GM23338 (cell line): Measurements from ENCODE around the gene CCDC170. TPM values are rescaled to one million over a fixed set of nuclear protein-coding genes. Genes with fewer than 3 reads are reported as not detected.

ENCODE experiments used
- ATAC-seq: fragments of 200-7000 bp; cut with Tn5 transposase; 3 replicates; pipeline ENCODE4 v1.9.1; 2020
- DNase-seq: peaks from one replicate; pipeline ENCODE4 v3.0.0-alpha.2; 2015; ENCODE audit warnings: low spot score
- H2AFZ ChIP-seq: fragments of 200-600 bp; sonication (generic); 2 replicates; pipeline ENCODE4 v1.8.0; 2016; ENCODE audit warnings: antibody characterized with exemption, mild to moderate bottlenecking, moderate library complexity
- H3F3A ChIP-seq: fragments of 200-600 bp; sonication (generic); replicated peaks from 2 replicates; pipeline ENCODE4 v1.8.0; 2017; ENCODE audit warnings: antibody characterized with exemption, mixed run types, low read depth
- H3K27ac ChIP-seq: fragments of 200-600 bp; sonication (generic); 2 replicates; pipeline ENCODE4 v1.6.1; 2016; ENCODE audit warnings: low read depth
- H3K27me3 ChIP-seq: fragments of 200-600 bp; sonication (generic); 2 replicates; pipeline ENCODE4 v1.8.0; 2016; ENCODE audit warnings: mild to moderate bottlenecking, mixed run types, moderate library complexity; ENCODE audit not compliant: insufficient read depth
- H3K36me3 ChIP-seq: fragments of 200-600 bp; sonication (generic); 2 replicates; pipeline ENCODE4 v1.8.0; 2016; ENCODE audit warnings: mild to moderate bottlenecking; ENCODE audit not compliant: insufficient read depth
- H3K4me1 ChIP-seq: fragments of 200-600 bp; sonication (generic); 2 replicates; pipeline ENCODE4 v1.8.0; 2016; ENCODE audit warnings: mild to moderate bottlenecking, moderate library complexity; ENCODE audit not compliant: insufficient read depth
- H3K4me2 ChIP-seq: fragments of 200-600 bp; sonication (generic); 2 replicates; pipeline ENCODE4 v1.7.1; 2017; ENCODE audit warnings: mixed run types
- H3K4me3 ChIP-seq: fragments of 200-600 bp; sonication (generic); 2 replicates; pipeline ENCODE4 v1.6.1; 2016; ENCODE audit warnings: mixed run types
- H3K79me2 ChIP-seq: fragments of 200-600 bp; sonication (generic); replicated peaks from 2 replicates; pipeline ENCODE4 v1.8.0; 2017; ENCODE audit warnings: mild to moderate bottlenecking; ENCODE audit not compliant: insufficient read depth
- H3K9me2 ChIP-seq: fragments of 200-600 bp; sonication (generic); 2 replicates; pipeline ENCODE4 v1.8.0; 2017; ENCODE audit not compliant: insufficient read depth
- H4K20me1 ChIP-seq: fragments of 200-600 bp; sonication (generic); replicated peaks from 2 replicates; pipeline ENCODE4 v1.8.0; 2017; ENCODE audit warnings: mild to moderate bottlenecking; ENCODE audit not compliant: insufficient read depth
- H3K27ac Mint-ChIP-seq: 2 replicates; pipeline ENCODE4 v1.8.0; 2020; ENCODE audit warnings: inconsistent platforms, mild to moderate bottlenecking, moderate library complexity, mixed read lengths
- H3K27me3 Mint-ChIP-seq: 3 replicates; pipeline ENCODE4 v1.8.0; 2022; ENCODE audit warnings: low read depth, mild to moderate bottlenecking, moderate library complexity, mixed read lengths, inconsistent platforms; ENCODE audit not compliant: insufficient read depth, poor library complexity
- H3K36me3 Mint-ChIP-seq: 3 replicates; pipeline ENCODE4 v1.8.0; 2021; ENCODE audit warnings: low read depth, mild to moderate bottlenecking, inconsistent platforms, moderate library complexity, mixed read lengths
- H3K4me1 Mint-ChIP-seq: 3 replicates; pipeline ENCODE4 v1.8.0; 2020; ENCODE audit warnings: mild to moderate bottlenecking, inconsistent platforms, mixed read lengths
- H3K4me3 Mint-ChIP-seq: 3 replicates; pipeline ENCODE4 v1.8.0; 2021; ENCODE audit warnings: moderate library complexity, mild to moderate bottlenecking, inconsistent platforms, mixed read lengths
- H3K9me3 Mint-ChIP-seq: 3 replicates; pipeline ENCODE4 v1.8.0; 2020; ENCODE audit warnings: moderate library complexity, mild to moderate bottlenecking, inconsistent platforms, mixed read lengths
- CREB1 ChIP-seq: fragments of 250-450 bp; sonication (Bioruptor Pico); IDR thresholded peaks from 2 replicates; pipeline ENCODE4 v1.5.0; 2020; ENCODE audit warnings: low read depth, mild to moderate bottlenecking, moderate library complexity
- EZH2 ChIP-seq: fragments of 200-600 bp; sonication (generic); IDR thresholded peaks from one replicate; pipeline ENCODE4 v1.8.0; 2017; ENCODE audit warnings: antibody characterized with exemption, mild to moderate bottlenecking, low read depth; ENCODE audit not compliant: unreplicated experiment
- JUNB ChIP-seq: IDR thresholded peaks from one replicate; pipeline ENCODE4 v1.6.1; 2016; ENCODE audit warnings: antibody characterized with exemption; ENCODE audit not compliant: unreplicated experiment
- POLR2AphosphoS5 ChIP-seq: IDR thresholded peaks from 2 replicates; pipeline ENCODE4 v1.6.1; 2016; ENCODE audit warnings: antibody characterized with exemption, low read depth
- REST ChIP-seq: IDR thresholded peaks from one replicate; pipeline ENCODE4 v1.6.1; 2018; ENCODE audit warnings: antibody characterized with exemption; ENCODE audit not compliant: unreplicated experiment
- STAT1 ChIP-seq: IDR thresholded peaks from one replicate; pipeline ENCODE4 v1.6.1; 2016; ENCODE audit warnings: antibody characterized with exemption; ENCODE audit not compliant: unreplicated experiment
- ZNF331 ChIP-seq: fragments of 250-450 bp; sonication (Bioruptor Pico); IDR thresholded peaks from 2 replicates; pipeline ENCODE4 v1.5.0; 2020; ENCODE audit warnings: low read depth, mild to moderate bottlenecking, moderate library complexity
- ZNF462 ChIP-seq: fragments of 250-450 bp; sonication (Bioruptor Pico); IDR thresholded peaks from 2 replicates; pipeline ENCODE4 v1.5.0; 2020; ENCODE audit warnings: mild to moderate bottlenecking, moderate library complexity
- polyA plus RNA-seq: library from polyadenylated mRNA; unstranded; fragments of >200 nt; fragmentation: Nextera tagmentation; extraction: Ambion mirVana; gene quantifications from 2 replicates; pipeline ENCODE4 v1.2.1, GENCODE V29; 2016
- total RNA-seq: library from RNA; depleted of rRNA; stranded (reverse); fragments of >200 nt; shearing (Covaris generic); gene quantifications from 2 replicates; pipeline ENCODE4 v1.2.3, GENCODE V29; 2014
- TF ChIP-seq, protein P1 (sequence below): IDR thresholded peaks from 2 replicates; pipeline ENCODE4 v1.6.1; 2016; ENCODE audit warnings: antibody characterized with exemption

Gene CCDC170
- total and polyA plus RNA-seq, 2 experiments from 2014 or later: 0.18 TPM; not detected in 1

GRCh38 chr6:151451417-151451949 is 42.3 kb upstream of the CCDC170 start:
- Histone ChIP-seq H4K20me1 (0 out of 2 replicates have a peak, but pooled peaks cover 1% of the 10 kb centered on the region), H3K9me2 (no peaks in the 10 kb centered on the region), H3K4me3 (peak overlapping the region; percentile 73), H3K27me3 (no peaks in the 10 kb centered on the region), H3F3A (no peaks in the 10 kb centered on the region), H3K79me2 (peaks cover 74% of the 10 kb centered on the region), H3K4me2 (peak overlapping the region; percentile 82), H2AFZ (no peak overlapping the region), H3K36me3 (no peaks in the 10 kb centered on the region), H3K27ac (peak overlapping the region; percentile 92), H3K4me1 (peaks cover 21% of the 10 kb centered on the region)
- peak overlapping the region; percentile 98 for H3K27ac Mint-ChIP-seq
- H3K27me3 Mint-ChIP-seq: peaks cover 12% of the 10 kb centered on the region
- ATAC-seq (no peak), DNase-seq (no peak)
- peaks cover 17% of the 10 kb centered on the region for H3K4me1 Mint-ChIP-seq
- H3K9me3 Mint-ChIP-seq: peaks cover 6% of the 10 kb centered on the region; the same call in 2 of the 3 replicates
- peak overlapping the region; percentile 98 for H3K4me3 Mint-ChIP-seq
- peaks cover 21% of the 10 kb centered on the region for H3K36me3 Mint-ChIP-seq
- TF ChIP-seq CREB1 (CRISPR knock-in tag) (no peak), POLR2AphosphoS5 (no peak), EZH2 (no peak), ZNF462 (no peak), ZNF331 (CRISPR knock-in tag) (no peak), JUNB (no peak), REST (no peak), STAT1 (no peak)
- TF ChIP-seq, protein P1, sequence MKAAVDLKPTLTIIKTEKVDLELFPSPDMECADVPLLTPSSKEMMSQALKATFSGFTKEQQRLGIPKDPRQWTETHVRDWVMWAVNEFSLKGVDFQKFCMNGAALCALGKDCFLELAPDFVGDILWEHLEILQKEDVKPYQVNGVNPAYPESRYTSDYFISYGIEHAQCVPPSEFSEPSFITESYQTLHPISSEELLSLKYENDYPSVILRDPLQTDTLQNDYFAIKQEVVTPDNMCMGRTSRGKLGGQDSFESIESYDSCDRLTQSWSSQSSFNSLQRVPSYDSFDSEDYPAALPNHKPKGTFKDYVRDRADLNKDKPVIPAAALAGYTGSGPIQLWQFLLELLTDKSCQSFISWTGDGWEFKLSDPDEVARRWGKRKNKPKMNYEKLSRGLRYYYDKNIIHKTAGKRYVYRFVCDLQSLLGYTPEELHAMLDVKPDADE: no peak
